HG03575 (cell line): ENCODE data around the gene NRIP3.
"Not testable (repeated sequence)": the region's sequence is repeated elsewhere in the genome, so short reads cannot be mapped to it uniquely, and the experiment has no call there.

Experiments used
- ATAC-seq: cut with Tn5 transposase; IDR thresholded peaks from one replicate; pipeline ENCODE4 v1.9.1; 2021; ENCODE audit not compliant: unreplicated experiment, insufficient number of reproducible peaks, low FRiP score; ENCODE audit errors: extremely low read depth

The NRIP3 gene

GRCh38 chr11:8985462-8985861 lies 18.3 kb downstream of the NRIP3 start:
- no peak for ATAC-seq

DNA sequence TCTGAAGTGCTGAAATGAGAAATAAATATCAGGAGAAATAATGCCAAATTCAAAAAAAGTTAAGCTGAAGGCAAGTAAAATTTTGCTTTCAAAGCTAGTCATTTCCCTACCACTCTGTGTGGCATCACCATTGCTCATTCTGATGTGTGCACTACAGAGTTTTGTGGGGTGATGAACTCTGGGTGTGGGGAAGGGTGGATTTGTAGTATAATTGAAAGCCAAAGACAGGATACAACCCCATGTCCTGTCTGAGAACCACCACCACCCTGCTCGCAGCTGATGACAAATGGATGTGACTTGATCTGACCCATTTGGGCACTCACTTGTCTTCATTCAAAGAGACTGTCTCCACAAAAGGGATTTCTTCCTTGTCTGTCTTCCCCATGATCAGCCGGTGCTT lies 20.2 kb downstream of the NRIP3 start:
- no peak for ATAC-seq

DNA sequence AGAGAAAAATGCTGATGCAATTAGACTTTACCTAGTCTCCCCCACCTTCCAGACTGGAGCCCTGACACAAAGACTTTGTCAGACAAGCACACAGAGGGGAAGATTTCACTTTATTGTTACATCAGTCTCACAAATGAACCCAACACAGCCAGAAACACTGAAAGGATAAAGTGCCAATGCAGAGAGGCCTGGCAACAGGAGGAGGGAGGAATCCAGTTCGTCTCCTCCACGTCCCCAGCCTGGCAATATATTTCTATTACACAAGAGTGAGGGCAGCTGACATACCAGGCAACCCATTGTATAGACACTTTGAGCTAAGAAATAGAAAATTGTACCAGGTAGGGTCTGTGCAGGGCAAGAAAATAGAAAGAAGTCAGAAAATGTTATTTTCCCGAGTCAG lies 23.3 kb downstream of the NRIP3 start:
- ATAC-seq = no peak

- ATAC-seq = not testable (repeated sequence)
Measured at GRCh38 chr11:8979365-8979764, 24.4 kb downstream of the NRIP3 start.

GRCh38 chr11:8973121-8973520 lies 30.7 kb downstream of the NRIP3 start:
- ATAC-seq = no peak

- ATAC-seq = no peak
Measured at GRCh38 chr11:8971924-8972316, 31.9 kb downstream of the NRIP3 start.

DNA sequence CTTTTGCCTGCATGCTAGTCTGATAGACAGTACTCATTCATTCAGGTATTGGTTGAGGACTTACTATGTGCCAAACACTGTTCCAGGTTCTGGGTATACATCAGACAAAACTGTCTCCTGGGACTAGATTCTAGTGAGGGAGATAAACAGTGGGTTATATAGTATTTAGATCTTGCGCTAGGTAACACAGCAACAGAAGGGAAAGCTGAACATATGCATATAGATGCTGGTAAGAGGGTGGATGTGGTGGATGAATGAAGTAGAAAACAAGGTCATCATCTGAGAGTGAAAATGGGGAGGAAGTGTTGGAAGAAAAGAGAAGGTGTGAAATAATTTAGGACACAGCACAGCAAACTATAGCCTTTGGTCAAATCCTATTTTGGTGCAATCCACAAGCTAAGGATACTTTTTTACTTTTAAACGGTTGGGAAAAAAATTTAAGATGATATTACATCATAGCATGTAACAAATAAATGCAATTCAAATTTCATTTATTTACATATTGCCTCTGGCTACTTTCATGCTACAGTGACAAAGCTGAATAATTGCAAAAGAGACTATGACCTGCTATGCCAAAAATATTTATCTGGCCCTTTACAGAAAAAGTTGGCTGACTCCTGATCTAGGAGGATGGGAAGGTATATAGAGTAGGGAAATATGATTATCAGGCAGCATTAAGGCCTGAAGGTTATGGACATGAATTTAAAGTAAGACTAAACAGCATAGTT lies 32.4 kb downstream of the NRIP3 start:
- no peak for ATAC-seq

- no peak for ATAC-seq
Measured at GRCh38 chr11:8967184-8967583, 36.6 kb downstream of the NRIP3 start.

- peak; percentile 43 for ATAC-seq
Measured at GRCh38 chr11:8964324-8965320, 39.2 kb downstream of the NRIP3 start, which contains the start of gene TMEM9B. TSS of gene TMEM9B (minus strand) at chr11:8964442. CDS start at chr11:8964313, 129 bp downstream.

- ATAC-seq = peak; percentile 18
Measured at GRCh38 chr11:8963569-8964323, 40.1 kb downstream of the NRIP3 start.

GRCh38 chr11:8962841-8963240 lies 41.0 kb downstream of the NRIP3 start:
- no peak for ATAC-seq

GRCh38 chr11:8961401-8961800 lies 42.4 kb downstream of the NRIP3 start:
- ATAC-seq = no peak

DNA sequence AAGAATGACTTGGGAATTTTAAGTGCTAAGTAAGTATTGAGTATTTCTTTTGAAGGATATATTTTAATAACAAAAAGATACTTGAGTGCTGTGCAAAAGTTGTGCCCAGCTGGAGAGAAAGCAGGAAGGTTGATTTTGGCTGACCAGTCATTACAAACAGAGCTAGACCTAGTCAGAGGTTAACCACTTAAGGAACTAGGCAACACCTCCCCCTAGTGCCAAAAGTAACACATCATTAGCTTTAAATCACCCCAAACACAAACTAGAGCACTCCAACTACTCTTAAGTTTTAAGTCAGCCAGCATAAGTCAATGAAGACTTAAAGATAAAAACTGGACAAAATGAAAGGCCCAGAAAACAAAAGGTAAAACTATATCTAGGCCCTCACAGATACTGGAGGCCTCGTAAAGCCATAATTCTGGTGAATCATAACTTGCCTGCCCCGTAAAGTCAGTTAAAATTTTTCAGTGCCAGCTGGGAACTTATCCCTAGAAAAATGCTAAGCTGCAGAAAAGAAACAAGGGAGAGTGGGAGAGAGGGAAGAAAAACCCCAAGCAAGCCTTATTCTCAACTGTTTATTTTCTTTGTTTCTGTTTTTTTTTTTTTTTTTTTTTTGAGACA lies 44.1 kb downstream of the NRIP3 start:
- no peak for ATAC-seq

DNA sequence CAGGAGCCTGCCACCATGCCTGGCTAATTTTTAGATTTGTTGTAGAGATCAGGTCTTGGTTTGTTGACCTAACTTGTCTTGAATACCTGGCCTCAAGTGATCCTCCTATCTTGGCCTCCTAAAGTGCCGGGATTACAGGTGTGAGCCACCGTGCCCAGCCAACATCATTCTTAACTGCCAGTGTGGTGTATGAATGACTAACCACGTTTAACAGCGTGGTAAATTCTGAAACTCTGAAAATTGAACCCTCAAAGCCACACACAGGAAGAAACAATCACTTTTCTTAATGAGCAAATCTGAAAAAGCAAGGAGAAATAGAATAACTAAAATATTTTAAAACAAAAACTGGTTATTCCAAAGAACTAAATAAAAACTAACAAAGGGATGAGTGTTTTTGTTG lies 46.9 kb downstream of the NRIP3 start:
- ATAC-seq = no peak

DNA sequence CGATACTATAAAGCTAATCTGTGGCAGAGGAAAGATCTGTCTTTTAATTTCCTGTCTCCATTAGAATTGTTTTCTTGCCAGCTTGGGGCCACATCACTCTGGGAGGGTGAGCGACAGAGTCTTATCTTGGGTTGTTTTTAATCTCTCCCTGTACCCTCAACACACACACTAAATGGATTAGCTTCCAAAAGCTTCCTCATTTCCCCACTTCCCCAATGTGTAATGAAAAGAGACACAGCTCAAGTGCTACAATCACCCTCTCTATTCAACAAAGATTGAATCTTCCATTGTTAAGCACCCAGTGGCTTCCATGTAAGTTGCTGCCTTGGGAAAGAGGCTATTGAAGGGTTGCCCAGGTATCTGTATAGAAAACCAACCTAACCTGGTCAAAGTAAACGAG lies 54.9 kb downstream of the NRIP3 start:
- no peak for ATAC-seq

GRCh38 chr11:8947230-8947943 lies 56.4 kb downstream of the NRIP3 start:
- no peak for ATAC-seq

- ATAC-seq = no peak
Measured at GRCh38 chr11:8942518-8943066, 61.2 kb downstream of the NRIP3 start, which contains the start of gene ASCL3. TSS of gene ASCL3 (minus strand) at chr11:8943016. CDS start at chr11:8938161, 4,855 bp downstream.
